ENCODE measurements around the gene TAX1BP3. TPM values are rescaled to one million over a fixed set of nuclear protein-coding genes. Genes with fewer than 3 reads are reported as not detected.

TAX1BP3 gene
- total RNA-seq, 1 donor from 2014 or later, result 165 TPM

DNA sequence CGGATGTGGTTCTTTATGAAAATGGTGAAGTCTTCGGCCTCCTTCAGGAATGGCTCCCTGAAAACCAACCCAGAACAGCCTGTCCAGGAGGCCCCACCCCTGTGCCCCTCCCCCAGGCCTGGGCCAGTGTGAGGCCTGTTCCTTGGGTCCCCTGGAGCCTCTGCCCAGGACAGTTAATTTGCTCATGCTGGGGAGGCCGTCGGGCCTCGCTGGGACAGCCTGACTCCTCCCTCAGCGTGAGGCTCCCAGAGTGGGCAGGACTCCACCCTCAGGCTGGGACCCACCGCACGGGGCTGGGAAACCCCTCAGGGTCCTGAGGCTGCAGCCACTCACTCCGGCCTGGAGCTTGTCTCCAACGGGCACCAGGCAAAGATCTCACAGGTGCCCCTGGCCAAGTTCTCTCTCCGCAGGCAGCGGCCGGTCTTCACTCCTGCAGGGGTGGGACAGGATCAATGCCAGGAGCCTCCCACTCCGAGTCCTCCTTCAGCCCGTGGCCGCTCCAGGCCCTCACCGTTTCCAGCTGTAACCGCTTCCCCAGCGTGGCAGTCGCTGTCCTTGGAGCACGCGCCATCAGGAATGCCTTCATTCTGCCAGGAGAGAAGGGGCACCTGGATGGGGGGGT is 21.8 kb upstream of the TAX1BP3 start:
- no peak for DNase-seq
- no peaks in the 10 kb centered on the region for H3K36me3 ChIP-seq
- H3K27ac ChIP-seq (replicated peaks), result no peak overlapping the region
- H3K27me3 ChIP-seq (ENCODE audit: low read depth), result peaks cover 63% of the 10 kb centered on the region
- no peak overlapping the region for H3K4me3 ChIP-seq
- TF ChIP-seq, protein P1, sequence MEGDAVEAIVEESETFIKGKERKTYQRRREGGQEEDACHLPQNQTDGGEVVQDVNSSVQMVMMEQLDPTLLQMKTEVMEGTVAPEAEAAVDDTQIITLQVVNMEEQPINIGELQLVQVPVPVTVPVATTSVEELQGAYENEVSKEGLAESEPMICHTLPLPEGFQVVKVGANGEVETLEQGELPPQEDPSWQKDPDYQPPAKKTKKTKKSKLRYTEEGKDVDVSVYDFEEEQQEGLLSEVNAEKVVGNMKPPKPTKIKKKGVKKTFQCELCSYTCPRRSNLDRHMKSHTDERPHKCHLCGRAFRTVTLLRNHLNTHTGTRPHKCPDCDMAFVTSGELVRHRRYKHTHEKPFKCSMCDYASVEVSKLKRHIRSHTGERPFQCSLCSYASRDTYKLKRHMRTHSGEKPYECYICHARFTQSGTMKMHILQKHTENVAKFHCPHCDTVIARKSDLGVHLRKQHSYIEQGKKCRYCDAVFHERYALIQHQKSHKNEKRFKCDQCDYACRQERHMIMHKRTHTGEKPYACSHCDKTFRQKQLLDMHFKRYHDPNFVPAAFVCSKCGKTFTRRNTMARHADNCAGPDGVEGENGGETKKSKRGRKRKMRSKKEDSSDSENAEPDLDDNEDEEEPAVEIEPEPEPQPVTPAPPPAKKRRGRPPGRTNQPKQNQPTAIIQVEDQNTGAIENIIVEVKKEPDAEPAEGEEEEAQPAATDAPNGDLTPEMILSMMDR (IDR thresholded peaks at IDR 0.05; ENCODE audit: borderline replicate concordance), result no peak
- intact Hi-C loops (cut with micrococcal nuclease), result no loop called here
- peaks cover 10% of the 10 kb centered on the region for H3K4me1 ChIP-seq
- H3K9me3 ChIP-seq (replicated peaks), result no peaks in the 10 kb centered on the region

DNA sequence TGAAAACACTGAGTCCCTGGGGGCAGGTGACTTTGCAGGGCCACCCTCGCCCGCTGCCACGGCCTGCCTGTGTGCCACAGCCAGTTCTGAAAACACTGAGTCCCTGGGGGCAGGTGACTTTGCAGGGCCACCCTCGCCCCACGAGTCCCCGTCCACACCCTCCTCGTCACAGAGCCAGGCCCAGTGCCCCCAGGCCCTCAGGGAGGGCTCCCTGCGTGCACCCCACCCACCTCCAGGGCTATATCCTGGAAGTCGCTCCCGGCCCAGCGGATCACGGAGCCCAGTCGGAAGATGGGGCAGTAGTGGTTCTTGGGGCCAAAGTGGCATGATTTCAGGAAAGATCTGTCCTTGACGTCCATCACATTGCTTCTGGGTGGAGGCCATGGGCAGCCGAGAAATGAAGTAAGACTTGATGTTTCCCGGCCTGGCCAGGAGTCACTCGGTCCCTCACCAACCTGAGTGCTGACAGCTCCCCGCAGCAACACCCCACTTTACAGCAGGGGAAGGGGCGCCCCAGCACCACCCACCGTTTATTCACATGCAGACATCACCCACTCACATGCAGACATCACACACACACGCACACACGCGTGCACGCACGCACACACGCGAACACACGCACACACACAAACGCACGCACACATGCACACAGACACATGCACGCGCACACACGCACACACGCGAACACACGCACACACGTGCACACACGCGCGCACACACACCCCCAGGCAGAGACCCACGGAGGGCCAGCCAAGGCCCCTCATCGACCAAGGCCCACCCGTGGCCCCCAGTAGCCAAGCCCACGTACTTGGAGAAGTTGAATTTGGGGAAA is 21.1 kb upstream of the TAX1BP3 start:
- no peak for DNase-seq

DNA sequence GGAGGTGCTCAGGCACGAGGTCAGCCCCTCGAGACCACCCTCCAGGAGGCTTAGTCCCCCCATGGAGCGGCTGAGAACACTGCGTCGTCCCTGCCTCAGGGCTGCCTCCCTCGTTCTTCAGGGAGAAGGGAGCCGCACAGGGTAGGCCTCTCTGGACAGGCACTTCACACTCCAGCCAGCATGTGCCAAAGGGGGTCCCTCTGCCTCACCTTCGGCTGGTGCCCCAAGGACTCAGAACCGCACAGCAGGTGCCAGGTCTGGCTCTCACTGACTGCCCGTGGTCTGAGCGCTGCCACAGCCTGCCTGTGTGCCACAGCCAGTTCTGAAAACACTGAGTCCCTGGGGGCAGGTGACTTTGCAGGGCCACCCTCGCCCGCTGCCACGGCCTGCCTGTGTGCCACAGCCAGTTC is 20.5 kb upstream of the TAX1BP3 start:
- Histone ChIP-seq H3K4me1 (no peaks in the 10 kb centered on the region), H3K36me3 (no peaks in the 10 kb centered on the region), H3K27me3 (ENCODE audit: low read depth) (peaks cover 62% of the 10 kb centered on the region), H3K9me3 (replicated peaks) (no peaks in the 10 kb centered on the region), H3K4me3 (no peak overlapping the region), H3K27ac (replicated peaks) (no peak overlapping the region)
- TF ChIP-seq, protein P1 (IDR thresholded peaks at IDR 0.05; ENCODE audit: borderline replicate concordance), result no peak
- intact Hi-C loops (cut with micrococcal nuclease), result no loop called here
- no peak for DNase-seq

More for the DNA sequence above, 21.1 kb upstream of the TAX1BP3 start:
- Histone ChIP-seq H3K36me3 (no peaks in the 10 kb centered on the region), H3K9me3 (replicated peaks) (no peaks in the 10 kb centered on the region), H3K4me3 (no peak overlapping the region), H3K27ac (replicated peaks) (no peak overlapping the region), H3K27me3 (ENCODE audit: low read depth) (peaks cover 62% of the 10 kb centered on the region), H3K4me1 (peaks cover 3% of the 10 kb centered on the region)
- intact Hi-C loops (cut with micrococcal nuclease), result no loop called here
- TF ChIP-seq, protein P1 (IDR thresholded peaks at IDR 0.05; ENCODE audit: borderline replicate concordance), result no peak

DNA sequence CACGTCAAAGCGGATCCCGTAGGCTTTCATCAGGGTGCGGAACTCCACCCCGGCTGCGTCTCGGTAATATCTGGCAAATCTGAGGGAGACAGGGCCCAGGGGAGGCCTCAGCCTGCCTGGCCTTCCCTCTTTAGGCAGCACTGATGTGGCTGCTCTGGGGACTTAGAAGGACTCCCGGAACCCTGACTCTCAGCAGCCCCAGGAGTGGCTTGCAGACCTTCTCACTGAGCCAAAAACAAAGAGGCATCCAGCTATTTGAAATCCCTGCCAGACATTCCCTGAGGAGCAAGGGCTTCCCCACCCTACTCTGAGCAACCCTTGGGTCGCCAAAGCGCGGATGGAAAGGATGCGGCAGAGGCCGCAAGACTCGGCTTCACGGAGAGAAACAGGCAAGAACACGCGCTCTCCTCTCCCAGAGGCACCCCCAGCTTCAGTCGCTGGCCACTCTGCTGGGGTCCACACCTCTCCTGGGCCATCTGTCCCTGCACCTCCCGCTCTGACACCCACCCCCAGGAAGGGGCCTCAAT is 19.7 kb upstream of the TAX1BP3 start:
- intact Hi-C loops (cut with micrococcal nuclease), result no loop called here
- no peaks in the 10 kb centered on the region for H3K36me3 ChIP-seq
- no peak overlapping the region for H3K27ac ChIP-seq (replicated peaks)
- H3K27me3 ChIP-seq (ENCODE audit: low read depth), result peaks cover 56% of the 10 kb centered on the region
- TF ChIP-seq, protein P1 (IDR thresholded peaks at IDR 0.05; ENCODE audit: borderline replicate concordance), result no peak
- H3K4me3 ChIP-seq, result no peak overlapping the region
- no peaks in the 10 kb centered on the region for H3K4me1 ChIP-seq
- H3K9me3 ChIP-seq (replicated peaks), result no peaks in the 10 kb centered on the region
- DNase-seq, result no peak

DNA sequence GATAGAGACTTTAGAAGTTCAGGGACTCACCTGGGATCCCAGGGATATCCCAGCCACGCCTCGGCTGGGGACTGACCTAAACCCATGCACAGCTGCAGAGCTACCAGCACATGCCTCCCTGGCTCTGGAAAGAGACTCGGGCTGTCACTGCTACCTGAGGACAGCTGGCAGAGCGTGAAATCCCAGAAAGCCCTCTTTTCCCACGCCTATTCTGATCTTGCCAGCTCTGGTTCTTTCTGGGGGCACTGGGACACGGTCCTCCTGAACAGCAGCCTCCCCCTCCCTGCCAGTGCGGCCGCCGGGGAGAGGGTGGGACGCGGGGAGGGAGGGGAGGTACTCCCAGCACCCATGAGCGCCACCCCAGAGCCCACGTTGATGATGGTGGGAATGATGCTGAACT is 16.8 kb upstream of the TAX1BP3 start:
- H3K27ac ChIP-seq (replicated peaks), result no peak overlapping the region
- TF ChIP-seq, protein P1 (IDR thresholded peaks at IDR 0.05; ENCODE audit: borderline replicate concordance), result no peak
- no peak for DNase-seq
- H3K9me3 ChIP-seq (replicated peaks), result no peaks in the 10 kb centered on the region
- H3K27me3 ChIP-seq (ENCODE audit: low read depth), result peaks cover 29% of the 10 kb centered on the region
- intact Hi-C loops (cut with micrococcal nuclease), result no loop called here
- no peaks in the 10 kb centered on the region for H3K36me3 ChIP-seq
- H3K4me1 ChIP-seq, result no peaks in the 10 kb centered on the region
- H3K4me3 ChIP-seq, result no peak overlapping the region

Data from left ventricle myocardium inferior (tissue), 1 donor.